ENCODE results near the gene KANSL1L. TPM values are rescaled to one million over a fixed set of nuclear protein-coding genes. Genes with fewer than 3 reads are reported as not detected.

Gene KANSL1L
- total and polyA plus RNA-seq, 10 of the 15 experiments (the other 5 are each of a cell fraction or from before 2014, with no cell fraction given) = 1.2 to 9.5 (median 3.7) TPM

DNA sequence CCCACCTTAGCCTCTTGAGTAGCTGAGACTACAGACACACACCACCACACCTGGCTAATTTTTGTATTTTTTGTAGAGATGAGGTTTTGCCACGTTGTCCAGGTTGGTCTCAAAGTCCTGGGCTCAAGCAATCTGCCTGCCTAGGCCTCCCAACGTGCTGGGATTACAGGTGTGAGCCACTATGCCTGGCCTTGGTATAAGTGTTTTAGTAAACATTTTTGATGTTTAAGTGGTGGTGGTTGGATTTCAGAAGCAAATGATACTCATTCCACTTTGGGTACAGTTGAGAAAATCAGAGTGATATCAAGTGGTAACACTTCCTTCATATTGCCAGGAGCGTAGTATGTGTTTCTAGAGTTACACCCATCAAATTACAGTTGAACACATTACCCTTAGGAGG, 28.6 kb upstream of the KANSL1L start (continued):
- TF ChIP-seq, protein P1, sequence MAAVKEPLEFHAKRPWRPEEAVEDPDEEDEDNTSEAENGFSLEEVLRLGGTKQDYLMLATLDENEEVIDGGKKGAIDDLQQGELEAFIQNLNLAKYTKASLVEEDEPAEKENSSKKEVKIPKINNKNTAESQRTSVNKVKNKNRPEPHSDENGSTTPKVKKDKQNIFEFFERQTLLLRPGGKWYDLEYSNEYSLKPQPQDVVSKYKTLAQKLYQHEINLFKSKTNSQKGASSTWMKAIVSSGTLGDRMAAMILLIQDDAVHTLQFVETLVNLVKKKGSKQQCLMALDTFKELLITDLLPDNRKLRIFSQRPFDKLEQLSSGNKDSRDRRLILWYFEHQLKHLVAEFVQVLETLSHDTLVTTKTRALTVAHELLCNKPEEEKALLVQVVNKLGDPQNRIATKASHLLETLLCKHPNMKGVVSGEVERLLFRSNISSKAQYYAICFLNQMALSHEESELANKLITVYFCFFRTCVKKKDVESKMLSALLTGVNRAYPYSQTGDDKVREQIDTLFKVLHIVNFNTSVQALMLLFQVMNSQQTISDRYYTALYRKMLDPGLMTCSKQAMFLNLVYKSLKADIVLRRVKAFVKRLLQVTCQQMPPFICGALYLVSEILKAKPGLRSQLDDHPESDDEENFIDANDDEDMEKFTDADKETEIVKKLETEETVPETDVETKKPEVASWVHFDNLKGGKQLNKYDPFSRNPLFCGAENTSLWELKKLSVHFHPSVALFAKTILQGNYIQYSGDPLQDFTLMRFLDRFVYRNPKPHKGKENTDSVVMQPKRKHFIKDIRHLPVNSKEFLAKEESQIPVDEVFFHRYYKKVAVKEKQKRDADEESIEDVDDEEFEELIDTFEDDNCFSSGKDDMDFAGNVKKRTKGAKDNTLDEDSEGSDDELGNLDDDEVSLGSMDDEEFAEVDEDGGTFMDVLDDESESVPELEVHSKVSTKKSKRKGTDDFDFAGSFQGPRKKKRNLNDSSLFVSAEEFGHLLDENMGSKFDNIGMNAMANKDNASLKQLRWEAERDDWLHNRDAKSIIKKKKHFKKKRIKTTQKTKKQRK (IDR thresholded peaks at IDR 0.05; ENCODE audit: low read depth, low read length) = no peak
- no peak for TF ChIP-seq NFIC (IDR thresholded peaks at IDR 0.05; ENCODE audit: low read depth, low read length)
- TF ChIP-seq, protein P2, sequence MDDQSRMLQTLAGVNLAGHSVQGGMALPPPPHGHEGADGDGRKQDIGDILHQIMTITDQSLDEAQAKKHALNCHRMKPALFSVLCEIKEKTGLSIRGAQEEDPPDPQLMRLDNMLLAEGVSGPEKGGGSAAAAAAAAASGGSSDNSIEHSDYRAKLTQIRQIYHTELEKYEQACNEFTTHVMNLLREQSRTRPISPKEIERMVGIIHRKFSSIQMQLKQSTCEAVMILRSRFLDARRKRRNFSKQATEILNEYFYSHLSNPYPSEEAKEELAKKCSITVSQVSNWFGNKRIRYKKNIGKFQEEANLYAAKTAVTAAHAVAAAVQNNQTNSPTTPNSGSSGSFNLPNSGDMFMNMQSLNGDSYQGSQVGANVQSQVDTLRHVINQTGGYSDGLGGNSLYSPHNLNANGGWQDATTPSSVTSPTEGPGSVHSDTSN (IDR thresholded peaks at IDR 0.05; ENCODE audit: insufficient replicate concordance, low read depth, low read length) = no peak
- TF ChIP-seq JUNB (IDR thresholded peaks at IDR 0.05) = no peak

DNA sequence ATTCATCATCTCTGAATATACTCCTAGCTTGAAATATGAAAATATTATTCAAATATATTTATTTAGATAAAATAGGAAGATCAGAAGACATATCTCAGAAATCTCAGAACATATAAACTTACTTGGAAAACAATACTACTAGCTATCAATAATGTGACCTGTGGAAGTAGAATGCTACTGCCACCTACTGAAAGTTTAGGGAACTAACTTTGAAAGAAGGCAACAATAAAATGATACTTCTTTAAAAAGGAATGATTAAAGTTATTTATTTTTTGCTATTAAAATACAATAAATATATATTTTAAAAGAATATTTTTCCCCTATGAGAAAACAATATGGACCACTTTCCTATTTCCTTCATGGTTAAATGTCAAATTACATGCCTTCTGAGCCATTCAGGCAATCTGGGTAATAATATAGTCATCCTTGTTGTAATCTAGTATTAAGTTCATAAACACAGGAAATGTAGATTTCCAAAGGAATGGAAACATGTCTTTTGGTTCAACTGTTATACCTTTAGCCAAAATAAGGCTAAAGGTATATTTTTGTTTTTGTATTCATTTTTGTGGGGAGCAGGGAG, 28.1 kb upstream of the KANSL1L start:
- POLR2A ChIA-PET = no interaction called here
- H4K20me1 ChIP-seq (ENCODE audit: control insufficient read depth, insufficient read depth) = no peaks in the 10 kb centered on the region
- RAD21 ChIA-PET (ENCODE audit: unreplicated experiment) = interaction anchor here (0.7 to 2.5 kb wide), 17 partner anchors 9 to 865 kb away, joined by 3 to 34 read pairs (median 5); no protein-coding TSS in a partner anchor
- no peak overlapping the region for H3K4me3 ChIP-seq
- no peak overlapping the region for H3K4me2 ChIP-seq (ENCODE audit: control insufficient read depth, insufficient read depth)
- H3K9ac ChIP-seq (ENCODE audit: control insufficient read depth, insufficient read depth, low read length) = no peak overlapping the region
- intact Hi-C loops (cut with micrococcal nuclease; ENCODE audit: unreplicated experiment) = loop anchor here (1.0 to 10.0 kb wide), 4 partner anchors 222 to 1802 kb away; no protein-coding TSS in a partner anchor
- in situ Hi-C loops (cut with MboI) = loop anchor here (5.0 to 25.0 kb wide), 3 partner anchors 127 to 1812 kb away; no protein-coding TSS in a partner anchor
- no TSS peak for BruUV-seq (replicated peaks)
- ATAC-seq (peak; percentile 70), FAIRE-seq (no peak), DNase-seq (ENCODE audit: low read depth, low spot score) (no peak)
- no peaks in the 10 kb centered on the region for H3K36me3 ChIP-seq (ENCODE audit: control insufficient read depth in 2 of 2, insufficient read depth in 2 of 2, low read length in 1 of 2)
- H3K79me2 ChIP-seq (ENCODE audit: control insufficient read depth, insufficient read depth, low read length) = no peaks in the 10 kb centered on the region
- SMC1A ChIA-PET (ENCODE audit: uncharacterized antibody, unreplicated experiment) = interaction anchor here (0.8 to 2.2 kb wide), 25 partner anchors 20 to 864 kb away, joined by 3 to 38 read pairs (median 4); partner anchors contain the start of gene RPE
- CTCF ChIA-PET = interaction anchor here (0.6 to 5.2 kb wide), 49 partner anchors 10 to 1709 kb away, joined by 3 to 42 read pairs (median 3); partner anchors contain the start of gene ACADL
- no peak overlapping the region for H2AFZ ChIP-seq (ENCODE audit: control insufficient read depth, low read depth, low read length)
- H3K27ac ChIP-seq (ENCODE audit: control insufficient read depth, insufficient read depth) = no peak overlapping the region
- H3K4me1 ChIP-seq (ENCODE audit: control insufficient read depth, insufficient read depth, low read length) = no peaks in the 10 kb centered on the region
- H3K27me3 ChIP-seq (replicated peaks in 1 of 2; ENCODE audit: control insufficient read depth in 2 of 2, insufficient read depth in 2 of 2, low read length in 1 of 2) = no peaks in the 10 kb centered on the region; a peak in 1 of 4 replicates
- H3K9me3 ChIP-seq (replicated peaks; ENCODE audit: control insufficient read depth, insufficient read depth, low read length) = no peaks in the 10 kb centered on the region
- TF ChIP-seq CBX3 (IDR thresholded peaks at IDR 0.05; ENCODE audit: borderline replicate concordance, low read depth) (no peak), SMC3 (IDR thresholded peaks at IDR 0.05; ENCODE audit: borderline replicate concordance, low read length) (peak; percentile 60; the same call in 1 of the 2 replicates), NFYA (IDR thresholded peaks at IDR 0.05; ENCODE audit: borderline replicate concordance, low read depth, low read length) (no peak), ZNF217 (IDR thresholded peaks at IDR 0.05) (no peak), RAD21 (IDR thresholded peaks at IDR 0.05; ENCODE audit: insufficient read depth, low read depth, low read length) (peak; percentile 73), NRF1 (conservative IDR thresholded peaks at IDR 0.05; ENCODE audit: low read depth, low read length) (no peak), POU2F2 (IDR thresholded peaks at IDR 0.05; ENCODE audit: borderline replicate concordance, low read depth, low read length) (no peak)
- TF ChIP-seq, protein P3, sequence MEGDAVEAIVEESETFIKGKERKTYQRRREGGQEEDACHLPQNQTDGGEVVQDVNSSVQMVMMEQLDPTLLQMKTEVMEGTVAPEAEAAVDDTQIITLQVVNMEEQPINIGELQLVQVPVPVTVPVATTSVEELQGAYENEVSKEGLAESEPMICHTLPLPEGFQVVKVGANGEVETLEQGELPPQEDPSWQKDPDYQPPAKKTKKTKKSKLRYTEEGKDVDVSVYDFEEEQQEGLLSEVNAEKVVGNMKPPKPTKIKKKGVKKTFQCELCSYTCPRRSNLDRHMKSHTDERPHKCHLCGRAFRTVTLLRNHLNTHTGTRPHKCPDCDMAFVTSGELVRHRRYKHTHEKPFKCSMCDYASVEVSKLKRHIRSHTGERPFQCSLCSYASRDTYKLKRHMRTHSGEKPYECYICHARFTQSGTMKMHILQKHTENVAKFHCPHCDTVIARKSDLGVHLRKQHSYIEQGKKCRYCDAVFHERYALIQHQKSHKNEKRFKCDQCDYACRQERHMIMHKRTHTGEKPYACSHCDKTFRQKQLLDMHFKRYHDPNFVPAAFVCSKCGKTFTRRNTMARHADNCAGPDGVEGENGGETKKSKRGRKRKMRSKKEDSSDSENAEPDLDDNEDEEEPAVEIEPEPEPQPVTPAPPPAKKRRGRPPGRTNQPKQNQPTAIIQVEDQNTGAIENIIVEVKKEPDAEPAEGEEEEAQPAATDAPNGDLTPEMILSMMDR (IDR thresholded peaks at IDR 0.05 in 2 of 3, conservative IDR thresholded peaks at IDR 0.05 in 1 of 3; ENCODE audit: control insufficient read depth in 2 of 3, extremely low read depth in 1 of 3, insufficient read depth in 1 of 3, low read depth in 3 of 3, low read length in 3 of 3) = peak; percentile 50 to 63 (median 55); a peak in 5 of 6 replicates
